Fibroblast of lung (primary cell): ENCODE results near the gene MYRIP. TPM values are rescaled to one million over a fixed set of nuclear protein-coding genes. Genes with fewer than 3 reads are reported as not detected.

Experiments used
- DNase-seq, 2 donors: peaks; one replicate each; pipeline versions ENCODE4 v3.0.0 to v3.0.0-alpha.2; 2010; ENCODE audit warnings: low read depth in 2 of 2
- H2AFZ ChIP-seq: 2 replicates; pipeline ENCODE4 v1.5.1; 2012; ENCODE audit warnings: low read length, control low read depth, inconsistent platforms
- H3K27ac ChIP-seq: 2 replicates; pipeline ENCODE4 v1.5.1; 2011; ENCODE audit warnings: low read length, control low read depth; ENCODE audit not compliant: insufficient read depth
- H3K27me3 ChIP-seq: 2 replicates; pipeline ENCODE4 v1.5.1; 2011; ENCODE audit warnings: mild to moderate bottlenecking, low read length; ENCODE audit not compliant: control insufficient read depth, insufficient read depth
- H3K36me3 ChIP-seq: 2 replicates; pipeline ENCODE4 v1.5.1; 2011; ENCODE audit warnings: low read length; ENCODE audit not compliant: control insufficient read depth, insufficient read depth
- H3K4me1 ChIP-seq: 2 replicates; pipeline ENCODE4 v1.5.1; 2011; ENCODE audit warnings: low read length; ENCODE audit not compliant: control insufficient read depth, insufficient read depth; ENCODE audit errors: extremely low read depth
- H3K4me2 ChIP-seq: 2 replicates; pipeline ENCODE4 v1.5.1; 2011; ENCODE audit warnings: low read length, control low read depth; ENCODE audit not compliant: insufficient read depth; ENCODE audit errors: extremely low read depth
- H3K4me3 ChIP-seq, 4 experiments: fragments of 200-600 bp in 1 of 4; sonication (generic) in 1 of 4; replicated peaks in 1 of 4; 2 replicates each; pipeline ENCODE4 v1.5.1; 2011 to 2016; ENCODE audit warnings: low read length in 4 of 4, low read depth in 3 of 4, mild to moderate bottlenecking in 3 of 4, control low read depth in 2 of 4, inconsistent platforms in 1 of 4, mixed read lengths in 1 of 4; ENCODE audit not compliant: insufficient read depth in 1 of 4; ENCODE audit errors: control extremely low read depth in 1 of 4
- H3K79me2 ChIP-seq: 2 replicates; pipeline ENCODE4 v1.5.1; 2012; ENCODE audit warnings: mild to moderate bottlenecking, low read length, inconsistent platforms; ENCODE audit not compliant: control insufficient read depth, insufficient read depth
- H3K9ac ChIP-seq: 2 replicates; pipeline ENCODE4 v1.5.1; 2011; ENCODE audit warnings: mild to moderate bottlenecking, low read length, control low read depth; ENCODE audit not compliant: insufficient read depth
- H3K9me3 ChIP-seq: 2 replicates; pipeline ENCODE4 v1.5.1; 2012; ENCODE audit warnings: low read depth, low read length; ENCODE audit not compliant: control insufficient read depth, insufficient read depth
- H4K20me1 ChIP-seq: 2 replicates; pipeline ENCODE4 v1.5.1; 2011; ENCODE audit warnings: low read length; ENCODE audit not compliant: control insufficient read depth, insufficient read depth; ENCODE audit errors: extremely low read depth
- EZH2 ChIP-seq: IDR thresholded peaks from 2 replicates; pipeline ENCODE4 v1.5.1; 2012; ENCODE audit warnings: low read length, control low read depth, mild to moderate bottlenecking; ENCODE audit errors: missing control alignments
- polyA plus RNA-seq, 2 donors: library from polyadenylated mRNA; depleted of rRNA in 1 of 2; stranded (reverse) in 1 of 2; unstranded in 1 of 2; fragments of >200 nt; gene quantifications; 2 replicates each; pipeline ENCODE4 v1.2.1, GENCODE V29; 2011 to 2012; ENCODE audit warnings: missing spikeins in 1 of 2
- total RNA-seq: library from RNA; depleted of rRNA; stranded (reverse); fragments of >200 nt; gene quantifications from 2 replicates; pipeline ENCODE4 v1.2.1, GENCODE V29; 2014
- TF ChIP-seq, protein P1 (sequence below), 2 donors: IDR thresholded peaks in 1 of 2; conservative IDR thresholded peaks in 1 of 2; 1 replicate in 1 of 2; 2 replicates in 1 of 2; pipeline ENCODE4 v1.5.1; 2011 to 2012; ENCODE audit warnings: low read length in 2 of 2, control low read depth in 1 of 2, inconsistent platforms in 1 of 2, low read depth in 1 of 2, mild to moderate bottlenecking in 1 of 2

The MYRIP gene
- total and polyA plus RNA-seq, 2 donors (not counting 1 experiment from before 2014, with no cell fraction given), result 0.02 TPM; not detected in 1

DNA sequence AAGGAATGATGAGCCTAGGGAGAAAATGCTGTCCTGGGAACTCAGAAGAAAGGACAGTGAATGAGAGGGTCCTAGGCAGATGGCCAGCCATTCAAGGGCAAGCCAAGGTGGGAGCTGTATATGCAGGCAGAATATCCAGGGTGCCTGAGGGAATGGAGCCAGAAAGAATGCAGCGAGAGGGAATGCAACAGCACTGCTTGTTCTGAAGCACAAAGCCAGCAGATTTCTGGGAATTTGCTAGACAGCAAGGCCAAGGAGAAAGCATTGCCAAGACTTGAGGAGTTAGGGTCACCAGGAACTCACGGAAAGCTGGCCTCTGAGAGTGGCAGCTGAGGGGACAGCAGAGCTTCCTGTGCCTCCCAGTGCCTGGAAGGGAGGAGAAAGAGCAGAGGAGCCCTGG, 200.6 kb downstream of the MYRIP start:
- Histone ChIP-seq H3K36me3 (no peaks in the 10 kb centered on the region), H4K20me1 (no peaks in the 10 kb centered on the region), H3K4me3 (no peak overlapping the region), H3K9me3 (no peaks in the 10 kb centered on the region), H3K27ac (no peak overlapping the region), H3K79me2 (no peaks in the 10 kb centered on the region), H3K27me3 (no peaks in the 10 kb centered on the region), H3K4me2 (no peak overlapping the region), H3K4me1 (no peaks in the 10 kb centered on the region), H2AFZ (no peak overlapping the region), H3K9ac (no peak overlapping the region)
- DNase-seq, result no peak
- TF ChIP-seq, protein P1, sequence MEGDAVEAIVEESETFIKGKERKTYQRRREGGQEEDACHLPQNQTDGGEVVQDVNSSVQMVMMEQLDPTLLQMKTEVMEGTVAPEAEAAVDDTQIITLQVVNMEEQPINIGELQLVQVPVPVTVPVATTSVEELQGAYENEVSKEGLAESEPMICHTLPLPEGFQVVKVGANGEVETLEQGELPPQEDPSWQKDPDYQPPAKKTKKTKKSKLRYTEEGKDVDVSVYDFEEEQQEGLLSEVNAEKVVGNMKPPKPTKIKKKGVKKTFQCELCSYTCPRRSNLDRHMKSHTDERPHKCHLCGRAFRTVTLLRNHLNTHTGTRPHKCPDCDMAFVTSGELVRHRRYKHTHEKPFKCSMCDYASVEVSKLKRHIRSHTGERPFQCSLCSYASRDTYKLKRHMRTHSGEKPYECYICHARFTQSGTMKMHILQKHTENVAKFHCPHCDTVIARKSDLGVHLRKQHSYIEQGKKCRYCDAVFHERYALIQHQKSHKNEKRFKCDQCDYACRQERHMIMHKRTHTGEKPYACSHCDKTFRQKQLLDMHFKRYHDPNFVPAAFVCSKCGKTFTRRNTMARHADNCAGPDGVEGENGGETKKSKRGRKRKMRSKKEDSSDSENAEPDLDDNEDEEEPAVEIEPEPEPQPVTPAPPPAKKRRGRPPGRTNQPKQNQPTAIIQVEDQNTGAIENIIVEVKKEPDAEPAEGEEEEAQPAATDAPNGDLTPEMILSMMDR (conservative IDR thresholded peaks at IDR 0.05 in 1 of 2, IDR thresholded peaks at IDR 0.05 in 1 of 2; ENCODE audit: low read depth in 1 of 2, low read length in 2 of 2), result no peak
- TF ChIP-seq EZH2, result no peak

DNA sequence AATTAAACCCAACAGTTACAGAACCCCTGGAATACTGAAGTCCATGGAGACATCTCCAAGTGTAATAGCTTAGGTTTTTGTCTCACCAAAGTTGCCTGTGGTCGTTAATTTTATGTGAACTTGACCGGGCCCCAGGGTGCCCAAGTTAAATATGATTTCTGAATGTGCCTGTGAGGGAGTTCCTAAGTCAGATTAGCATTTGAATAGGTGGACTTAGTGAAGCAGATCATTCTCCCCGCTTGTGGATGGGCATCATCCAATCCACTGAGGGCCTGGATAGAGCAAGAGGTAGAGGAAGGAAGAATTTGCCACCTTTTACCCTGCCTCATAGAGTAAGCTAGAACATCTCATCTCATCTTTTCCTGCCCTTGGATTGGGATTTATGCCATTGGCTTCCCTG, 203.0 kb downstream of the MYRIP start:
- Histone ChIP-seq H3K4me3 (no peak overlapping the region), H2AFZ (no peak overlapping the region), H3K27ac (no peak overlapping the region), H3K36me3 (no peaks in the 10 kb centered on the region), H3K4me2 (no peak overlapping the region), H3K9me3 (no peaks in the 10 kb centered on the region), H3K9ac (no peak overlapping the region), H3K27me3 (no peaks in the 10 kb centered on the region), H3K79me2 (no peaks in the 10 kb centered on the region), H3K4me1 (no peaks in the 10 kb centered on the region), H4K20me1 (no peaks in the 10 kb centered on the region)
- TF ChIP-seq, protein P1 (conservative IDR thresholded peaks at IDR 0.05 in 1 of 2, IDR thresholded peaks at IDR 0.05 in 1 of 2; ENCODE audit: low read depth in 1 of 2, low read length in 2 of 2), result no peak
- no peak for TF ChIP-seq EZH2
- DNase-seq, result no peak

DNA sequence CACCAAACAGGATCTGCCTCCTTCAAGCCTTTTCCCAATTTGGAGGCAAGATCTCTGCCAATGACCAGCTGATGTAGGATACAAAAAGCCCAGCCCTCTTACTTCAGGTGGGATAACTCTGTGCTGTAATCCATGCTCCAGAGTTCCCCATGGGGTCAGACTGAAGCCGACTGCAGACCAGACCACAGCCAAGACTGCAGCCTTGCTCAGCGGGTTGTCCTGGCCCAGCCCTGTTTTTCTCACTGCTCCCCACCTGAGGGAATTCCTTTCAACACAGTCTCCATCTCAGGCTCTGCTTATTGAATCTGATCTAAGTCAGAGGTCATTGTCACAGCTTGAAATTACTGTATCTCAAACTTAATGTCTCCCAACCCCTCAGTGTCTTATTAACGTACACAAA, 207.0 kb downstream of the MYRIP start:
- DNase-seq, result no peak
- Histone ChIP-seq H3K4me2 (no peak overlapping the region), H3K9me3 (no peaks in the 10 kb centered on the region), H3K4me3 (no peak overlapping the region), H4K20me1 (no peaks in the 10 kb centered on the region), H3K79me2 (no peaks in the 10 kb centered on the region), H3K4me1 (no peaks in the 10 kb centered on the region), H3K27ac (no peak overlapping the region), H3K27me3 (no peaks in the 10 kb centered on the region), H3K36me3 (no peaks in the 10 kb centered on the region), H2AFZ (no peak overlapping the region), H3K9ac (no peak overlapping the region)
- TF ChIP-seq, protein P1 (conservative IDR thresholded peaks at IDR 0.05 in 1 of 2, IDR thresholded peaks at IDR 0.05 in 1 of 2; ENCODE audit: low read depth in 1 of 2, low read length in 2 of 2), result no peak
- no peak for TF ChIP-seq EZH2
